GM06990 (cell line): Measurements from ENCODE around the gene CXXC5.
"Not testable (repeated sequence)": the region's sequence is repeated elsewhere in the genome, so short reads cannot be mapped to it uniquely, and the experiment has no call there.

Experiments used
- DNase-seq: peaks from one replicate; pipeline ENCODE4 v3.0.0-alpha.2; 2011; ENCODE audit not compliant: insufficient read length; ENCODE audit errors: extremely low read depth
- H3K27me3 ChIP-seq: replicated peaks from 2 replicates; pipeline ENCODE4 v1.6.0; 2011; ENCODE audit warnings: low read length; ENCODE audit not compliant: control insufficient read depth, insufficient read depth
- H3K36me3 ChIP-seq: 2 replicates; pipeline ENCODE4 v1.5.1; 2011; ENCODE audit warnings: low read length; ENCODE audit not compliant: control insufficient read depth, insufficient read depth
- H3K4me3 ChIP-seq: replicated peaks from 2 replicates; pipeline ENCODE4 v1.5.1; 2011; ENCODE audit warnings: low read depth, mild to moderate bottlenecking, control low read depth, low read length
- CTCF ChIP-seq: IDR thresholded peaks from 2 replicates; pipeline ENCODE4 v1.5.1; 2011; ENCODE audit warnings: low read length, control low read depth, mild to moderate bottlenecking, inconsistent platforms; ENCODE audit not compliant: insufficient read depth, poor library complexity, severe bottlenecking

The CXXC5 gene

GRCh38 chr5:139723986-139724587, 75.9 kb downstream of the CXXC5 start:
- H3K36me3 ChIP-seq, result no peaks in the 10 kb centered on the region
- no peak overlapping the region for H3K4me3 ChIP-seq
- no peak for TF ChIP-seq CTCF

GRCh38 chr5:139725073-139725830, 77.1 kb downstream of the CXXC5 start:
- no peaks in the 10 kb centered on the region; the same call in 1 of the 2 replicates for H3K27me3 ChIP-seq
- no peak overlapping the region for H3K4me3 ChIP-seq
- TF ChIP-seq CTCF, result no peak
- no peak for DNase-seq
- H3K36me3 ChIP-seq, result no peaks in the 10 kb centered on the region

More at GRCh38 chr5:139723986-139724587, 75.9 kb downstream of the CXXC5 start:
- no peaks in the 10 kb centered on the region; the same call in 1 of the 2 replicates for H3K27me3 ChIP-seq
- no peak for DNase-seq

- Histone ChIP-seq H3K36me3 (no peaks in the 10 kb centered on the region), H3K4me3 (no peak overlapping the region), H3K27me3 (no peaks in the 10 kb centered on the region; the same call in 1 of the 2 replicates)
- no peak for DNase-seq
- TF ChIP-seq CTCF, result no peak
Measured at GRCh38 chr5:139726248-139726647, 78.1 kb downstream of the CXXC5 start.

- not testable (repeated sequence) for H3K27me3 ChIP-seq, H3K36me3 ChIP-seq, DNase-seq, H3K4me3 ChIP-seq
Measured at GRCh38 chr5:139727615-139728014, 79.5 kb downstream of the CXXC5 start.

- H3K4me3 ChIP-seq, result no peak overlapping the region
- TF ChIP-seq CTCF, result no peak
- H3K36me3 ChIP-seq, result no peaks in the 10 kb centered on the region
- H3K27me3 ChIP-seq, result no peaks in the 10 kb centered on the region; the same call in 1 of the 2 replicates
- no peak for DNase-seq
Measured at GRCh38 chr5:139731281-139731680, 83.1 kb downstream of the CXXC5 start.

GRCh38 chr5:139732019-139732418, 83.9 kb downstream of the CXXC5 start:
- no peak for DNase-seq
- H3K4me3 ChIP-seq, result no peak overlapping the region
- no peaks in the 10 kb centered on the region for H3K27me3 ChIP-seq
- TF ChIP-seq CTCF, result no peak
- H3K36me3 ChIP-seq, result no peaks in the 10 kb centered on the region
